A549 (cell line): ENCODE data around the gene SLC2A6. TPM values are rescaled to one million over a fixed set of nuclear protein-coding genes. Genes with fewer than 3 reads are reported as not detected.

ENCODE experiments used
- ATAC-seq, 2 experiments: fragments of 200-7000 bp in 1 of 2; fragments of >200 bp in 1 of 2; cut with Nextera tagmentation in 1 of 2; cut with Tn5 transposase in 1 of 2; 3 replicates each; pipeline versions ENCODE4 v1.8.0 to v1.9.1; 2018 to 2020; ENCODE audit warnings: mild to moderate bottlenecking in 1 of 2, moderate library complexity in 1 of 2
- CTCF ChIA-PET: fragments of 300-600 bp; sonication (Branson Sonifier 250); formaldehyde crosslinking; extraction: SDS; loops from one replicate; lab custom pipeline; 2021; ENCODE audit warnings: antibody characterized with exemption, inconsistent platforms; lab: Yijun Ruan, JAX
- POLR2A ChIA-PET: fragments of 350-600 bp; formaldehyde crosslinking; extraction: SDS; loops from one replicate; lab custom pipeline; 2021; ENCODE audit warnings: antibody characterized with exemption, inconsistent platforms; lab: Yijun Ruan, JAX
- DNase-seq, 2 experiments: peaks; one replicate each; pipeline versions ENCODE4 v3.0.0 to v3.0.0-alpha.2; 2011 to 2016; ENCODE audit warnings: low read depth in 1 of 2, low spot score in 1 of 2
- FAIRE-seq: peaks from 2 replicates; lab custom pipeline; 2011; peaks lifted over from hg19 to GRCh38; lab: Jason Lieb, UNC
- H3K27ac ChIP-seq, 2 experiments: fragments of >200 bp; sonication (Bioruptor Twin); formaldehyde crosslinking; 3 replicates each; pipeline ENCODE4 v1.5.1; 2016 to 2017
- H3K4me1 ChIP-seq: fragments of >200 bp; sonication (Bioruptor Twin); formaldehyde crosslinking; 3 replicates; pipeline ENCODE4 v1.6.1; 2016
- H3K4me2 ChIP-seq: fragments of >200 bp; sonication (Bioruptor Twin); formaldehyde crosslinking; 3 replicates; pipeline ENCODE4 v1.6.1; 2016
- H3K4me3 ChIP-seq: fragments of >200 bp; sonication (Bioruptor Twin); formaldehyde crosslinking; 3 replicates; pipeline ENCODE4 v1.5.1; 2016
- H3K9me3 ChIP-seq: fragments of >200 bp; sonication (Bioruptor Twin); formaldehyde crosslinking; 3 replicates; pipeline ENCODE4 v1.6.1; 2016
- BHLHE40 ChIP-seq: IDR thresholded peaks from 2 replicates; pipeline ENCODE4 v1.6.1; 2012; ENCODE audit warnings: low read depth, low read length, inconsistent platforms
- EP300 ChIP-seq, 2 experiments: fragments of >200 bp; sonication (Bioruptor Twin); formaldehyde crosslinking; IDR thresholded peaks; 2 replicates in 1 of 2; 3 replicates in 1 of 2; pipeline ENCODE4 v1.6.1; 2016 to 2017
- ESRRA ChIP-seq: fragments of 150-350 bp; IDR thresholded peaks from 2 replicates; pipeline ENCODE4 v1.6.1; 2014; ENCODE audit warnings: mild to moderate bottlenecking, low read length, borderline replicate concordance
- FOSB ChIP-seq: fragments of 250-450 bp; sonication (Bioruptor Pico); IDR thresholded peaks from 2 replicates; pipeline ENCODE4 v1.5.0; 2020; ENCODE audit warnings: mild to moderate bottlenecking, moderate library complexity
- FOSL2 ChIP-seq, 2 experiments: fragments of 450-650 bp in 1 of 2; fragments of >200 bp in 1 of 2; sonication (Bioruptor Twin) in 1 of 2; formaldehyde crosslinking; IDR thresholded peaks; 2 replicates each; pipeline versions ENCODE4 v1.5.0 to v1.6.1; 2016 to 2020; ENCODE audit warnings: mild to moderate bottlenecking in 1 of 2, moderate library complexity in 1 of 2
- GATA3 ChIP-seq: IDR thresholded peaks from 2 replicates; pipeline ENCODE4 v1.6.1; 2012; ENCODE audit warnings: borderline replicate concordance
- HEYL ChIP-seq: fragments of 250-450 bp; sonication (Bioruptor Pico); IDR thresholded peaks from 2 replicates; pipeline ENCODE4 v1.8.0; 2021; ENCODE audit warnings: mild to moderate bottlenecking, moderate library complexity
- HOXA7 ChIP-seq: fragments of 250-450 bp; sonication (Bioruptor Pico); IDR thresholded peaks from 2 replicates; pipeline ENCODE4 v1.5.0; 2020; ENCODE audit warnings: mild to moderate bottlenecking, moderate library complexity
- JUNB ChIP-seq: fragments of >200 bp; sonication (Bioruptor Twin); formaldehyde crosslinking; IDR thresholded peaks from 2 replicates; pipeline ENCODE4 v1.6.1; 2016
- KDM5A ChIP-seq: fragments of 200-600 bp; sonication (generic); IDR thresholded peaks from 2 replicates; pipeline ENCODE4 v1.6.1; 2016; ENCODE audit warnings: antibody characterized with exemption, mild to moderate bottlenecking
- MAFK ChIP-seq: fragments of 450-650 bp; IDR thresholded peaks from 2 replicates; pipeline ENCODE4 v1.6.1; 2014; ENCODE audit not compliant: partially characterized antibody
- MAZ ChIP-seq: fragments of 150-350 bp; IDR thresholded peaks from 2 replicates; pipeline ENCODE4 v1.6.1; 2014; ENCODE audit warnings: antibody characterized with exemption, low read depth, low read length, borderline replicate concordance
- MYC ChIP-seq: IDR thresholded peaks from 2 replicates; pipeline ENCODE4 v1.6.1; 2012; ENCODE audit warnings: mild to moderate bottlenecking, inconsistent platforms, low read length, improper control_type of control experiment, borderline replicate concordance
- PHF8 ChIP-seq: fragments of 200-600 bp; sonication (generic); IDR thresholded peaks from 2 replicates; pipeline ENCODE4 v1.6.1; 2016; ENCODE audit warnings: low read depth, mild to moderate bottlenecking, antibody characterized with exemption, moderate library complexity, borderline replicate concordance
- RAD21 ChIP-seq, 2 experiments: fragments of >200 bp in 1 of 2; sonication (Bioruptor Twin) in 1 of 2; formaldehyde crosslinking in 1 of 2; IDR thresholded peaks in 1 of 2; conservative IDR thresholded peaks in 1 of 2; 2 replicates in 1 of 2; 3 replicates in 1 of 2; pipeline ENCODE4 v1.6.1; 2012 to 2018; ENCODE audit warnings: inconsistent platforms in 1 of 2
- RCOR1 ChIP-seq: fragments of 150-350 bp; IDR thresholded peaks from 2 replicates; pipeline ENCODE4 v1.6.1; 2014; ENCODE audit warnings: antibody characterized with exemption, low read length, low read depth
- SMC3 ChIP-seq: fragments of >200 bp; sonication (Bioruptor Twin); formaldehyde crosslinking; IDR thresholded peaks from 3 replicates; pipeline ENCODE4 v1.6.1; 2018; ENCODE audit warnings: inconsistent platforms
- SREBF2 ChIP-seq: fragments of 450-650 bp; IDR thresholded peaks from 2 replicates; pipeline ENCODE4 v1.6.1; 2014; ENCODE audit warnings: mild to moderate bottlenecking, moderate library complexity
- ZFP36 ChIP-seq: fragments of 450-650 bp; IDR thresholded peaks from 2 replicates; pipeline ENCODE4 v1.6.1; 2014; ENCODE audit warnings: borderline replicate concordance; ENCODE audit not compliant: partially characterized antibody
- ZNF302 ChIP-seq: fragments of 250-450 bp; sonication (Bioruptor Pico); IDR thresholded peaks from 2 replicates; pipeline ENCODE4 v1.9.0; 2021; ENCODE audit warnings: inconsistent platforms, mild to moderate bottlenecking, moderate library complexity
- WGBS: methylation state at CpG from one replicate; pipeline ENCODE4 v1.1.6; 2017; ENCODE audit errors: missing lambda C conversion rate; 5-methylcytosine and 5-hydroxymethylcytosine counted together
- polyA plus RNA-seq, 4 experiments: library from polyadenylated mRNA; depleted of rRNA in 3 of 4; stranded (reverse); fragments of >200 nt; fragmentation: RNase III in 1 of 4; extraction: RNeasy Plus Mini Kit Qiagen cat#74134 plus additional on column Dnase treatment in 1 of 4; gene quantifications; 2 replicates in 3 of 4; 3 replicates in 1 of 4; pipeline ENCODE4 v1.2.3, GENCODE V29; 2011 to 2017
- TF ChIP-seq, protein P1 (sequence below): fragments of 250-450 bp; sonication (Bioruptor Pico); IDR thresholded peaks from 2 replicates; pipeline ENCODE4 v1.5.0; 2020; ENCODE audit warnings: low read depth, mild to moderate bottlenecking, moderate library complexity
- TF ChIP-seq, protein P2 (sequence below): fragments of 450-650 bp; IDR thresholded peaks from 2 replicates; pipeline ENCODE4 v1.6.1; 2014; ENCODE audit warnings: antibody characterized with exemption
- TF ChIP-seq, protein P3 (sequence below): fragments of 250-450 bp; sonication (Bioruptor Pico); IDR thresholded peaks from 2 replicates; pipeline ENCODE4 v1.5.0; 2021; ENCODE audit warnings: mild to moderate bottlenecking, moderate library complexity, borderline replicate concordance
- TF ChIP-seq, protein P4 (sequence below): fragments of 150-350 bp; IDR thresholded peaks from 2 replicates; pipeline ENCODE4 v1.6.1; 2014; ENCODE audit warnings: low read depth, mild to moderate bottlenecking, low read length
- TF ChIP-seq, protein P5 (sequence below): IDR thresholded peaks from 2 replicates; pipeline ENCODE4 v1.6.1; 2012
- TF ChIP-seq, protein P6 (sequence below): fragments of >200 bp; sonication (Bioruptor Twin); formaldehyde crosslinking; IDR thresholded peaks from 2 replicates; pipeline ENCODE4 v1.6.1; 2016
- TF ChIP-seq, protein P7 (sequence below): IDR thresholded peaks from 2 replicates; pipeline ENCODE4 v1.6.1; 2012
- TF ChIP-seq, protein P8 (sequence below): fragments of >200 bp; sonication (Bioruptor Twin); formaldehyde crosslinking; IDR thresholded peaks from 3 replicates; pipeline ENCODE4 v1.6.1; 2016

The SLC2A6 gene
- polyA plus RNA-seq, 2 of the 4 experiments (the other 2 are of a cell fraction), result 3.7 to 20.5 TPM

DNA sequence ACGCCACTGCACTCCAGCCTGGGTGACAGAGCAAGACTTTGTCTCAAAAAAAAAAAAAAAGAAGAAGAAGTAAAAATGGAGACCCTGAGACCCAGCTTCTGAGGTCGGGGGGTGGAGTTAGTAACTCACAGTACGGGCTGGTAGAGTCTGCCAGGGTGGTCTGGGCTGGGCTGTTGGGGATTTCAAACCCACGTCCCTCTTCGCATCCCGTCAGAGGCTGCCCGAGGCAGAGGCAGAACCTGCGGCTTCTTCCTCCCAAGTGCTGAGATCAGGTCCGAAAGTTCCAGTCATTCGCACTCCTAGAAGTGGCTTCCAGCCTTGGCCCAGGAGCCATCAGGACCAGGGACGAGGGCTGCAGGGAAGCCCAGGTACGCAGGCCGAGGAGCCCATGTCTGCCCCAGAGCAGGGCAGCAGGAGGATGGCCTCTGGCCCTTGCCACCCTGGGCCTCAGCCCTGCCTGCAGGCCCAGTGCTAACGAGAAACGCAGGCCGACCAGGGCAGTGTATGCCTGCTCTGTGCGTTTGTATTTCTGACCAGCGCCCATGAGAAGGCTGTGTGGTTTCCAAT, 9.9 kb upstream of the SLC2A6 start:
- POLR2A ChIA-PET, result no interaction called here
- Histone ChIP-seq H3K9me3 (no peaks in the 10 kb centered on the region), H3K4me2 (no peak overlapping the region), H3K4me1 (0 out of 3 replicates have a peak, but pooled peaks cover 3% of the 10 kb centered on the region), H3K4me3 (no peak overlapping the region), H3K27ac (no peak overlapping the region)
- CTCF ChIA-PET, result interaction anchor here (0.6 to 7.6 kb wide), 9 partner anchors 8 to 770 kb away, joined by 3 to 76 read pairs (median 10); partner anchors contain the start of genes ADAMTS13 and SLC2A6
- WGBS, result 70% methylated on average over 15 of the region's 18 CpGs
- no peak for TF ChIP-seq GATA3
- no peak for TF ChIP-seq ESRRA
- TF ChIP-seq HOXA7 (CRISPR knock-in tag), result no peak
- TF ChIP-seq RAD21 (conservative IDR thresholded peaks at IDR 0.05 in 1 of 2, IDR thresholded peaks at IDR 0.05 in 1 of 2), result no peak
- no peak for TF ChIP-seq MYC
- TF ChIP-seq EP300 (IDR thresholded peaks at IDR 0.05), result no peak
- no peak for TF ChIP-seq FOSL2 (IDR thresholded peaks at IDR 0.05)
- TF ChIP-seq FOSL2 (CRISPR knock-in tag; IDR thresholded peaks at IDR 0.05), result no peak
- TF ChIP-seq, protein P1, sequence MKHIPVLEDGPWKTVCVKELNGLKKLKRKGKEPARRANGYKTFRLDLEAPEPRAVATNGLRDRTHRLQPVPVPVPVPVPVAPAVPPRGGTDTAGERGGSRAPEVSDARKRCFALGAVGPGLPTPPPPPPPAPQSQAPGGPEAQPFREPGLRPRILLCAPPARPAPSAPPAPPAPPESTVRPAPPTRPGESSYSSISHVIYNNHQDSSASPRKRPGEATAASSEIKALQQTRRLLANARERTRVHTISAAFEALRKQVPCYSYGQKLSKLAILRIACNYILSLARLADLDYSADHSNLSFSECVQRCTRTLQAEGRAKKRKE (CRISPR knock-in tag), result no peak
- no peak for TF ChIP-seq JUNB
- no peak for TF ChIP-seq BHLHE40
- TF ChIP-seq SMC3, result no peak
- FAIRE-seq, result no peak
- no peak for DNase-seq
- ATAC-seq, result no peak

DNA sequence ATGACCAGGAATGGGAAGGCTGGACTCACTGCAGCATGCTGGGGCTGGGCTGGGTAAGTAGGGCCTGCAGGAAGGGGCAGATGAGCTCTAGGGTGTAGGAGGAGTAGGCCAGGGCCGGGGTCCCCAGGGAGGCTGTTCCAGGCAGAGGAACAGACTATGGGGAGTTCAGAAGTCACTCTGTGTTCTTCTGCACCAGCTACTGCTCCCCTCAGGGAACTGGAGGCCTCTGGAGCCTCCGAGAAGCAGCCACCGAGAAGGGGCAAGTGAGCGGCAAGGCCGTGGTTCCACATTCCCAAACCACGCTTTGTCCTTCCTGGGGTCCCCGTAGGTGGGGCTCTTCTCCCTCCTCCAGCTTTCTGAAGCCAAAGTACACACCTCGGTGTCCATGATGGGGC, 8.4 kb upstream of the SLC2A6 start:
- H3K9me3 ChIP-seq, result no peaks in the 10 kb centered on the region
- TF ChIP-seq GATA3, result no peak
- no peak for TF ChIP-seq MAZ
- no peak for TF ChIP-seq KDM5A
- TF ChIP-seq RCOR1, result no peak
- TF ChIP-seq MAFK, result no peak
- TF ChIP-seq ZFP36, result no peak
- TF ChIP-seq, protein P2, sequence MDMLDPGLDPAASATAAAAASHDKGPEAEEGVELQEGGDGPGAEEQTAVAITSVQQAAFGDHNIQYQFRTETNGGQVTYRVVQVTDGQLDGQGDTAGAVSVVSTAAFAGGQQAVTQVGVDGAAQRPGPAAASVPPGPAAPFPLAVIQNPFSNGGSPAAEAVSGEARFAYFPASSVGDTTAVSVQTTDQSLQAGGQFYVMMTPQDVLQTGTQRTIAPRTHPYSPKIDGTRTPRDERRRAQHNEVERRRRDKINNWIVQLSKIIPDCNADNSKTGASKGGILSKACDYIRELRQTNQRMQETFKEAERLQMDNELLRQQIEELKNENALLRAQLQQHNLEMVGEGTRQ, result no peak
- TF ChIP-seq HEYL (CRISPR knock-in tag), result no peak
- TF ChIP-seq, protein P3, sequence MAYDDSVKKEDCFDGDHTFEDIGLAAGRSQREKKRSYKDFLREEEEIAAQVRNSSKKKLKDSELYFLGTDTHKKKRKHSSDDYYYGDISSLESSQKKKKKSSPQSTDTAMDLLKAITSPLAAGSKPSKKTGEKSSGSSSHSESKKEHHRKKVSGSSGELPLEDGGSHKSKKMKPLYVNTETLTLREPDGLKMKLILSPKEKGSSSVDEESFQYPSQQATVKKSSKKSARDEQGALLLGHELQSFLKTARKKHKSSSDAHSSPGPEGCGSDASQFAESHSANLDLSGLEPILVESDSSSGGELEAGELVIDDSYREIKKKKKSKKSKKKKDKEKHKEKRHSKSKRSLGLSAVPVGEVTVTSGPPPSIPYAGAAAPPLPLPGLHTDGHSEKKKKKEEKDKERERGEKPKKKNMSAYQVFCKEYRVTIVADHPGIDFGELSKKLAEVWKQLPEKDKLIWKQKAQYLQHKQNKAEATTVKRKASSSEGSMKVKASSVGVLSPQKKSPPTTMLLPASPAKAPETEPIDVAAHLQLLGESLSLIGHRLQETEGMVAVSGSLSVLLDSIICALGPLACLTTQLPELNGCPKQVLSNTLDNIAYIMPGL (CRISPR knock-in tag), result no peak
- TF ChIP-seq, protein P4, sequence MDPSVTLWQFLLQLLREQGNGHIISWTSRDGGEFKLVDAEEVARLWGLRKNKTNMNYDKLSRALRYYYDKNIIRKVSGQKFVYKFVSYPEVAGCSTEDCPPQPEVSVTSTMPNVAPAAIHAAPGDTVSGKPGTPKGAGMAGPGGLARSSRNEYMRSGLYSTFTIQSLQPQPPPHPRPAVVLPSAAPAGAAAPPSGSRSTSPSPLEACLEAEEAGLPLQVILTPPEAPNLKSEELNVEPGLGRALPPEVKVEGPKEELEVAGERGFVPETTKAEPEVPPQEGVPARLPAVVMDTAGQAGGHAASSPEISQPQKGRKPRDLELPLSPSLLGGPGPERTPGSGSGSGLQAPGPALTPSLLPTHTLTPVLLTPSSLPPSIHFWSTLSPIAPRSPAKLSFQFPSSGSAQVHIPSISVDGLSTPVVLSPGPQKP, result no peak
- TF ChIP-seq SREBF2, result no peak
- TF ChIP-seq, protein P5, sequence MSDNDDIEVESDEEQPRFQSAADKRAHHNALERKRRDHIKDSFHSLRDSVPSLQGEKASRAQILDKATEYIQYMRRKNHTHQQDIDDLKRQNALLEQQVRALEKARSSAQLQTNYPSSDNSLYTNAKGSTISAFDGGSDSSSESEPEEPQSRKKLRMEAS, result no peak
- TF ChIP-seq FOSB (CRISPR knock-in tag), result no peak
- no peak for TF ChIP-seq ZNF302
- TF ChIP-seq, protein P6, sequence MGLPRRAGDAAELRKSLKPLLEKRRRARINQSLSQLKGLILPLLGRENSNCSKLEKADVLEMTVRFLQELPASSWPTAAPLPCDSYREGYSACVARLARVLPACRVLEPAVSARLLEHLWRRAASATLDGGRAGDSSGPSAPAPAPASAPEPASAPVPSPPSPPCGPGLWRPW, result no peak
- TF ChIP-seq JUNB, result no peak
- TF ChIP-seq, protein P7, sequence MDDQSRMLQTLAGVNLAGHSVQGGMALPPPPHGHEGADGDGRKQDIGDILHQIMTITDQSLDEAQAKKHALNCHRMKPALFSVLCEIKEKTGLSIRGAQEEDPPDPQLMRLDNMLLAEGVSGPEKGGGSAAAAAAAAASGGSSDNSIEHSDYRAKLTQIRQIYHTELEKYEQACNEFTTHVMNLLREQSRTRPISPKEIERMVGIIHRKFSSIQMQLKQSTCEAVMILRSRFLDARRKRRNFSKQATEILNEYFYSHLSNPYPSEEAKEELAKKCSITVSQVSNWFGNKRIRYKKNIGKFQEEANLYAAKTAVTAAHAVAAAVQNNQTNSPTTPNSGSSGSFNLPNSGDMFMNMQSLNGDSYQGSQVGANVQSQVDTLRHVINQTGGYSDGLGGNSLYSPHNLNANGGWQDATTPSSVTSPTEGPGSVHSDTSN, result no peak
- TF ChIP-seq, protein P8, sequence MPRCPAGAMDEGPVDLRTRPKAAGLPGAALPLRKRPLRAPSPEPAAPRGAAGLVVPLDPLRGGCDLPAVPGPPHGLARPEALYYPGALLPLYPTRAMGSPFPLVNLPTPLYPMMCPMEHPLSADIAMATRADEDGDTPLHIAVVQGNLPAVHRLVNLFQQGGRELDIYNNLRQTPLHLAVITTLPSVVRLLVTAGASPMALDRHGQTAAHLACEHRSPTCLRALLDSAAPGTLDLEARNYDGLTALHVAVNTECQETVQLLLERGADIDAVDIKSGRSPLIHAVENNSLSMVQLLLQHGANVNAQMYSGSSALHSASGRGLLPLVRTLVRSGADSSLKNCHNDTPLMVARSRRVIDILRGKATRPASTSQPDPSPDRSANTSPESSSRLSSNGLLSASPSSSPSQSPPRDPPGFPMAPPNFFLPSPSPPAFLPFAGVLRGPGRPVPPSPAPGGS, result no peak
- TF ChIP-seq PHF8, result no peak
- TF ChIP-seq, all 56 proteins: peak for 0
- ATAC-seq (no peak), FAIRE-seq (no peak), DNase-seq (no peak)
- Histone ChIP-seq H3K4me2 (no peak overlapping the region), H3K4me1 (0 out of 3 replicates have a peak, but pooled peaks cover 3% of the 10 kb centered on the region), H3K27ac (no peak overlapping the region), H3K4me3 (no peak overlapping the region)
- CTCF ChIA-PET, result interaction anchor here (0.6 to 7.6 kb wide), 32 partner anchors 9 to 510 kb away, joined by 3 to 76 read pairs (median 5); partner anchors contain the start of genes ADAMTS13, CACFD1 and SLC2A6
- POLR2A ChIA-PET, result no interaction called here
- 77% methylated on average over 7 of the region's 8 CpGs for WGBS
